Effector memory CD8-positive, alpha-beta T cell (primary cell): Measurements from ENCODE around the gene ZNF587B.
"Not testable (repeated sequence)": the region's sequence is repeated elsewhere in the genome, so short reads cannot be mapped to it uniquely, and the experiment has no call there.

Source experiments
- ATAC-seq: fragments of 150-1000 bp; cut with Tn5 transposase; replicated peaks from 2 replicates; pipeline ENCODE4 v1.10.0; 2021; ENCODE audit warnings: mild to moderate bottlenecking, moderate library complexity
- DNase-seq, 3 experiments: peaks; one replicate each; pipeline ENCODE4 v3.0.0; 2021
- H3K27ac Mint-ChIP-seq, 2 donors: one replicate each; pipeline ENCODE4 v1.8.0; 2022; ENCODE audit warnings: mild to moderate bottlenecking in 2 of 2, mixed read lengths in 2 of 2, moderate library complexity in 2 of 2
- H3K27me3 Mint-ChIP-seq, 2 donors: one replicate each; pipeline ENCODE4 v1.8.0; 2022; ENCODE audit warnings: mixed read lengths in 2 of 2
- H3K36me3 Mint-ChIP-seq: one replicate; pipeline ENCODE4 v1.8.0; 2022; ENCODE audit warnings: mild to moderate bottlenecking, moderate library complexity, mixed read lengths; ENCODE audit not compliant: insufficient read depth
- H3K4me1 Mint-ChIP-seq, 2 donors: one replicate each; pipeline ENCODE4 v1.8.0; 2022; ENCODE audit warnings: low read depth in 2 of 2, mixed read lengths in 2 of 2
- H3K4me3 Mint-ChIP-seq, 2 donors: one replicate each; pipeline ENCODE4 v1.8.0; 2022; ENCODE audit warnings: mild to moderate bottlenecking in 2 of 2, mixed read lengths in 2 of 2, moderate library complexity in 2 of 2
- H3K9me3 Mint-ChIP-seq, 2 donors: one replicate each; pipeline ENCODE4 v1.8.0; 2022; ENCODE audit warnings: mixed read lengths in 2 of 2
- total RNA-seq, 9 experiments: gene quantifications; one replicate each; lab custom pipeline; 2026; lab: John Stamatoyannopoulos, UW

ZNF587B gene
- total RNA-seq: 40.3 to 91.6 (median 62.7) reads per million in 9 experiments

DNA sequence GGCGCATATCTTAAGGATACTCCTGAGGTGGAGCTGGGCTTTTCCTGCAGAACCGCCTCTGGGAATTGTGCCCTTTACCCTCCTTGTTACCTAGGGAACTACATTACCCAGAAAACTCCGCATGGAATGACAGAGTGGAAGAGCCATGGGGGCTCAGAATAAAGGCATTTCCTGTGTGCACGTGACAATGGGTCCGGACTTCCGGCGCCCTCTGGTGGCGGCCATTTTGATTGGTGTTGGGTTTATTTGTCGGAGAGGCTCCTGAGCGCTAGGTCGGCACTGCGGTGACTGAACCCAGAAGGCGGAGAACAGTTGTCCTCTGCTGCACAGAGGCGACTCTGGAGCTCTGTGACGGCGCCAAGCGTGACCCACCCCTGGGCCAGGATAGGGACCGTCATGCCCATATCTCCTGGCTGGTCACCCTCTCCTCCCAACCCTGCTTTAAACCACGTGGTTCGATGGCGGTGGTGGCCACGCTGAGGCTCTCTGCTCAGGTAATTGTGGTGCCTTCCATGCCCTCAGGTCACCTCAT lies at the start of gene ZNF587B:
Gene ZNF587B (plus strand): TSS at position 229 of the 532 bp plus-strand sequence. CDS start 230 bp downstream, at position 459.
- Mint-ChIP-seq H3K4me3 (no peak within 1 kb of the TSS), H3K4me1 (peaks cover 12 to 23% of the 10 kb centered on the region in 2 donors), H3K27me3 (no peaks in the 10 kb centered on the region), H3K27ac (peak within 1 kb of the TSS; percentile 55 to 86), H3K9me3 (no peaks in the 10 kb centered on the region), H3K36me3 (peaks cover 10% of the 10 kb centered on the region)
- ATAC-seq: peak; percentile 29
- DNase-seq: peak in 1 of 3 experiments; percentile 23

- Mint-ChIP-seq H3K27me3 (no peaks in the 10 kb centered on the region), H3K27ac (peak overlapping the region in 1 of 2 donors; percentile 76), H3K36me3 (peaks cover 25% of the 10 kb centered on the region), H3K4me3 (no peak overlapping the region), H3K9me3 (peaks cover 9 to 16% of the 10 kb centered on the region in 2 donors), H3K4me1 (peaks cover 0 to 5% of the 10 kb centered on the region in 2 donors)
- no peak for DNase-seq
- no peak for ATAC-seq
These were observed 43.8 kb upstream of the ZNF587B start for GRCh38 chr19:57786286-57786685.

DNA sequence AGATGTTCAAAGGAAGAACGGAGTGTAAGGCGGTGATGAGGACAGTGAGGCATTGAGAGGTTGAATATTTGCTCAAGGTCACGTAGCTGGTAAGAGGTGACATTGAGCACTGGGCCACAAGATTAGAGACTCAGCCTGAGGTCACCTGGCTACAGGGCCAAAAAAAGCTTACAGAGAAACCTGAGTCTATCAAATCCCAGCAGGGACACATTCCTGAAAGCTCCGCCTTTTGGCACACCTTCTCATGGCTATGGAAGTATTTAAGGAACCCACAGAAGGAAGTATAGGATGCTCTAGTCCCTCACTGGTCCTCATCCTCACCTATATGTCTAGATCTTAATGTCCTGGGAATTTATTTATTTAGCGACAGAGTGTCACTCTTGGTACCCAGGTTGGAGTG lies 43.2 kb upstream of the ZNF587B start:
- Mint-ChIP-seq H3K4me1 (peaks cover 0 to 5% of the 10 kb centered on the region in 2 donors), H3K27ac (no peak overlapping the region), H3K27me3 (no peaks in the 10 kb centered on the region), H3K4me3 (no peak overlapping the region), H3K9me3 (peaks cover 9 to 16% of the 10 kb centered on the region in 2 donors), H3K36me3 (peaks cover 23% of the 10 kb centered on the region)
- ATAC-seq: no peak
- DNase-seq: no peak

DNA sequence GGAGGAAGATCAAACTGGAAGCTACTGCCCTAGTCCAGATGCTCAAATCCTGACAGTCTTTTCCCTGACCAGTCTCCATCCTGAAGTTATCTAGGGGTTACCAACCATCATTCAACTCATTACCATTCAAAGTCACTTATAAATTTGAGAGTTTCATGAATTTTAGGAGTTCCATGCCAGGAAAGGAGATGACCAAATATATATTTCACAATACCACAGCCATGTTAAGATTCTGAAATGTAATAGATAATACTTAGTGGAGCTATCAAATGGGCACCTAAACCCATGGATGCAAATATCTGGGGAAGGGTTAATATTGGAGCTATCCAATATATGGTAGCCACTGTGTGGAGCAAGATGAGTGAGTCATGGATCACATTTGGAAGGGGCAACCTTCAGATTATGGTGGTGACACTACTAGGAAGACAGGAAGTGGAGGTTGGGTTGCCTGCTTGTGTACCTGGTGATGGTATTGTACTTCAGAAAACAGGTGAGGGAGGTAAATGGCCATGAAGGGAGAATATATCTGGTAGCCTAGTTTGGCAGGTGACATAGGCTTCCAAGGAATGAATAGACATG lies 41.9 kb upstream of the ZNF587B start:
- DNase-seq (no peak), ATAC-seq (no peak)
- peaks cover 0 to 5% of the 10 kb centered on the region in 2 donors for H3K4me1 Mint-ChIP-seq
- peaks cover 9 to 16% of the 10 kb centered on the region in 2 donors for H3K9me3 Mint-ChIP-seq
- peaks cover 20% of the 10 kb centered on the region for H3K36me3 Mint-ChIP-seq
- H3K4me3 Mint-ChIP-seq: no peak overlapping the region
- no peaks in the 10 kb centered on the region for H3K27me3 Mint-ChIP-seq
- H3K27ac Mint-ChIP-seq: no peak overlapping the region

GRCh38 chr19:57789288-57789687 lies 40.8 kb upstream of the ZNF587B start:
- H3K27ac Mint-ChIP-seq: no peak overlapping the region
- H3K36me3 Mint-ChIP-seq: peaks cover 27% of the 10 kb centered on the region
- H3K27me3 Mint-ChIP-seq: no peaks in the 10 kb centered on the region
- H3K9me3 Mint-ChIP-seq: peaks cover 9 to 16% of the 10 kb centered on the region in 2 donors
- H3K4me1 Mint-ChIP-seq: peaks cover 0 to 5% of the 10 kb centered on the region in 2 donors
- DNase-seq (no peak), ATAC-seq (no peak)
- no peak overlapping the region for H3K4me3 Mint-ChIP-seq

DNA sequence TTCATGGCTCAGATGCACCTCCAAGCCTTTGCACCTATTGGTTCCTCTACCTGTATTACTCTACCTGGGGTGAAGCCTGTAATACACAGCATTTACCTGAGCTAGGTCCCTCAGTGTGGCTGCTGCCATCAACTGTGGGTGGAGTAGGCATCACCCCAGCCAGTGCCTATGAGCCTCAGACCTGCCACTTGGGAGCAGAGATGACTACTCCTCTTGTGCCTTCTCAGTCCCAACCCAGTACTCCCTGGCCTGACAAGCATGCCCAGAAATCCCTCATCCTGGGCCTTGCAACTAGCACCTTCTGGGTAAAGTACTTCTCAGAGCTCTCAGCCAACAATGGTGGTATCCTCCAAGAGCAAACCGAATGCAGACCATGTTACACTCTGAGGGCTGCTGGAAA lies 33.5 kb upstream of the ZNF587B start:
- H3K27me3 Mint-ChIP-seq, ATAC-seq, H3K27ac Mint-ChIP-seq, H3K4me3 Mint-ChIP-seq, H3K9me3 Mint-ChIP-seq, H3K4me1 Mint-ChIP-seq, DNase-seq: not testable (repeated sequence)
- H3K36me3 Mint-ChIP-seq: peaks cover 12% of the 10 kb centered on the region

DNA sequence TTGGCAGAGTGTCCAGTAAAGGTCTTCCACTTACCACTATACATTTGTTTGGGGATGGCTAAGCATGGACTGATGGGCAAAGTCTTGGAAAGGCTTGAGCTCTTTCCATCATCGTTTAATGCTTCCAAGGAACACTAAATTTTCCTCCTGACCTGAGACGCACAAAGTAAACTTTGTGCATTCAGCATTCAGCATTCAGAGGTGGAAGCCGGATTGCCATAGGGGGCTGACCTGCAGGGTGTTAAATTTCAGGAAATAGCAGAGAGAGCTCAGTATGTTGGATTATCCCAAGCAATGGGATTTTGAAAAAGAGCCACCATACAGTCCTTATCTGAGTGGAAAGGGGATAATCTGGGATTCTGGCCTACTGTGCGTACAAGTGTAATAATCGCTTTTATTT lies 29.4 kb upstream of the ZNF587B start:
- Mint-ChIP-seq H3K9me3 (no peaks in the 10 kb centered on the region), H3K4me3 (no peak overlapping the region), H3K27ac (no peak overlapping the region), H3K36me3 (peaks cover under 1% of the 10 kb centered on the region), H3K27me3 (no peaks in the 10 kb centered on the region), H3K4me1 (peaks cover 7 to 8% of the 10 kb centered on the region in 2 donors)
- no peak for ATAC-seq
- DNase-seq: no peak

- Mint-ChIP-seq H3K4me3 (no peak overlapping the region), H3K9me3 (no peaks in the 10 kb centered on the region), H3K27me3 (no peaks in the 10 kb centered on the region), H3K4me1 (peaks cover 7 to 8% of the 10 kb centered on the region in 2 donors), H3K27ac (no peak overlapping the region), H3K36me3 (no peaks in the 10 kb centered on the region)
- DNase-seq (no peak), ATAC-seq (no peak)
These were observed 27.8 kb upstream of the ZNF587B start for GRCh38 chr19:57802269-57802668.

DNA sequence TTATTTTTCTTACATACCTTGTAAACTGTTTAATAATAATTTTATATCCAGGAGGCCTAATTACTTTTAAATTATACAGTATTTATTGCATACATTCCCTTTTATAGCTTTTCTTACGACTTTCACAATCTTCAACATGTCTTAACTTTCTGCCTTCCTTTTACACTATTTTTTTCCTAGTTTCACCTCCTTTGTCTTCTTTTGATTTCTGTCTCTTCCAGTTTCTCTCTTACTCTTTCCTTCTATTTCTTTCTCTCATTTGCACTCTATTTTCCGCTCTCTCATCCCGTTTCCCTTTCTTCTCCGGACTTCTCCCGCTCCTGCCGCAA lies 26.9 kb upstream of the ZNF587B start:
- ATAC-seq (no peak), DNase-seq (no peak)
- Mint-ChIP-seq H3K4me1 (peaks cover 7 to 8% of the 10 kb centered on the region in 2 donors), H3K27ac (peak overlapping the region in 1 of 2 donors; percentile 24), H3K36me3 (no peaks in the 10 kb centered on the region), H3K4me3 (peak overlapping the region in 1 of 2 donors; percentile 42), H3K27me3 (no peaks in the 10 kb centered on the region), H3K9me3 (no peaks in the 10 kb centered on the region)

GRCh38 chr19:57803594-57804325 lies 26.3 kb upstream of the ZNF587B start:
- Mint-ChIP-seq H3K36me3 (no peaks in the 10 kb centered on the region), H3K4me1 (peaks cover 7 to 8% of the 10 kb centered on the region in 2 donors), H3K4me3 (peak overlapping the region; percentile 27 to 42), H3K27me3 (no peaks in the 10 kb centered on the region), H3K27ac (peak overlapping the region in 1 of 2 donors; percentile 24), H3K9me3 (no peaks in the 10 kb centered on the region)
- DNase-seq (no peak), ATAC-seq (no peak)

DNA sequence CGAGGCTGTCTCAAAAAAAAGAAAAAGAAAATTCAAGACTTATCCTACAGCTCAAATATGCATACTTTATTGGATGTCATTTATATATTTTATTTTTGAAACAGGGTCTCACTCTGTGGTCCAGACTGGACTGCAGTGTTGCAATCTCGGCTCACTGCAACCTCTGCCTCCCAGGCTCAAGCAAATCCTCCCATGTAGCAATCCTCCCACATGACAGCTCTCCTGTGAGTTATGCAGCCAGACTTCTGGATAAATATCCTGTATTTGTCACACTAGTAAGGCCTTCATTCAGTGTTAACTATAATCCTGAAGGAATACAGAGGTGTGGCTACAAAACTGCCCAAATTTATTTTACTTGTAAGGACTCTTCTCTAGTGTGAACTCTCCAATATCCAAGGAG lies 22.6 kb upstream of the ZNF587B start:
- H3K4me3 Mint-ChIP-seq: no peak overlapping the region
- no peak for ATAC-seq
- no peaks in the 10 kb centered on the region for H3K9me3 Mint-ChIP-seq

DNA sequence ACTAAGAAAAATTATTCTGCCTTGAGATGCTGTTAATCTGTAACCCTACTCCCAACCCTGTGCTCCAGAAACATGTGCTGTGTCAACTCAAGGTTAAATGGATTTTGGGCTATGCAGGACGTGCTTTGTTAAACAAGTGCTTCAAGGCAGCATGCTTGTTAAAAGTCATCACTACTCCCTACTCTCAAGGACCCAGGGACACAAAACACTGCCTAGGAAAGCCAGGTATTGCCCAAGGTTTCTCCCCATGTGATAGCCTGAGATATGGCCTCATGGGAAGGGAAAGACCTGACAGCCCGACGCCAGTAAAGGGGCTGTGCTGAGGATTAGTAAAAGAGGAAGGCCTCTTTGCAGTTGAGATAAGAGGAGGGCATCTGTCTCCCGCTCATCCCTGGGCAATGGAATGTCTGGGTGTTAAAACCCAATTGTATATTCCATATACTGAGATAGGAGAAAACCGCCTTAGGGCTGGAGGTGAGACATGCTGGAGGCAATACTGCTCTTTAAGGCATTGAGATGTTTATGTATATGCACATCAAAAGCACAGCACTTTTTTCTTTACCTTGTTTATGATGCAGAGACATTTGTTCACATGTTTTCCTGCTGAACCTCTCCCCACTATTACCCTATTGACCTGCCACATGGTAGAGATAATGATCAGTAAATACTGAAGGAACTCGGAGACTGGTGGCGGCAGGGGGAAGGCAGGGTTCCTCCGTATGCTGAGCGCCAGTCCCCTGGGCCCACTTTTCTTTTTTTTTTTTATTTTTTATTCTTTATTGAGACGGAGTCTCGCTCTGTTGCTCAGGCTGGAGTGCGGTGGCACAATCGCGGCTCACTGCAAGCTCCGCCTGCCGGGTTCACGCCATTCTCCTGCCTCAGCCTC lies 19.4 kb upstream of the ZNF587B start:
- DNase-seq, H3K4me3 Mint-ChIP-seq, H3K9me3 Mint-ChIP-seq, H3K27me3 Mint-ChIP-seq, ATAC-seq: not testable (repeated sequence)
- Mint-ChIP-seq H3K4me1 (peaks cover 28 to 29% of the 10 kb centered on the region in 2 donors), H3K27ac (peak overlapping the region in 1 of 2 donors; percentile 81), H3K36me3 (peaks cover 23% of the 10 kb centered on the region)

More for the DNA sequence above, 22.6 kb upstream of the ZNF587B start:
- Mint-ChIP-seq H3K27ac (no peak overlapping the region), H3K27me3 (no peaks in the 10 kb centered on the region), H3K36me3 (peaks cover 9% of the 10 kb centered on the region), H3K4me1 (peaks cover 14 to 20% of the 10 kb centered on the region in 2 donors)
- DNase-seq: no peak

GRCh38 chr19:57812226-57812625 lies 17.9 kb upstream of the ZNF587B start:
- no peak for DNase-seq
- Mint-ChIP-seq H3K9me3 (no peaks in the 10 kb centered on the region), H3K36me3 (peaks cover 24% of the 10 kb centered on the region), H3K27me3 (no peaks in the 10 kb centered on the region), H3K27ac (peak overlapping the region in 1 of 2 donors; percentile 56), H3K4me1 (peaks cover 29 to 32% of the 10 kb centered on the region in 2 donors), H3K4me3 (peak overlapping the region in 1 of 2 donors; percentile 7)
- ATAC-seq: no peak
